Gastroesophageal sphincter (tissue), 4 donors: ENCODE measurements around the gene CELF2. TPM values are rescaled to one million over a fixed set of nuclear protein-coding genes. Genes with fewer than 3 reads are reported as not detected.

Experiments used
- ATAC-seq: fragments of 150-250 bp; one replicate; pipeline ENCODE4 v1.9.1; 2016; ENCODE audit warnings: mild to moderate bottlenecking, moderate library complexity
- H3K27ac ChIP-seq, 4 donors: fragments of 200-600 bp; sonication (generic) in 3 of 4; 1 replicate in 3 of 4; 2 replicates in 1 of 4; pipeline ENCODE4 v1.5.1; 2016 to 2019
- H3K27me3 ChIP-seq: fragments of 200-600 bp; sonication (generic); one replicate; pipeline ENCODE4 v1.5.1; 2019
- H3K36me3 ChIP-seq, 2 donors: fragments of 200-600 bp; sonication (generic); one replicate each; pipeline ENCODE4 v1.5.1; 2019; ENCODE audit warnings: control low read depth in 1 of 2
- H3K4me1 ChIP-seq, 3 donors: fragments of 200-600 bp; sonication (generic); 1 replicate in 2 of 3; 2 replicates in 1 of 3; pipeline ENCODE4 v1.5.1; 2016 to 2019; ENCODE audit warnings: control low read depth in 2 of 3
- H3K4me3 ChIP-seq, 2 donors: fragments of 200-600 bp; sonication (generic); one replicate each; pipeline ENCODE4 v1.5.1; 2019; ENCODE audit warnings: mild to moderate bottlenecking in 1 of 2, moderate library complexity in 1 of 2
- H3K9me3 ChIP-seq, 3 donors: fragments of 200-600 bp; sonication (generic); one replicate each; pipeline ENCODE4 v1.5.1; 2017 to 2019; ENCODE audit warnings: control low read depth in 2 of 3
- CTCF ChIP-seq, 4 experiments: fragments of 200-600 bp in 2 of 4; fragments of 450-650 bp in 2 of 4; sonication (generic) in 1 of 4; IDR thresholded peaks; one replicate each; pipeline ENCODE4 v1.5.1; 2017 to 2019; ENCODE audit warnings: antibody characterized with exemption in 4 of 4, mild to moderate bottlenecking in 2 of 4, moderate library complexity in 2 of 4
- EP300 ChIP-seq: sonication (generic); formaldehyde crosslinking; IDR thresholded peaks from one replicate; pipeline ENCODE4 v1.6.1; 2017; ENCODE audit warnings: antibody characterized with exemption, mild to moderate bottlenecking
- POLR2A ChIP-seq, 2 donors: fragments of 450-650 bp; IDR thresholded peaks; one replicate each; pipeline ENCODE4 v1.6.1; 2017; ENCODE audit warnings: antibody characterized with exemption in 2 of 2, mild to moderate bottlenecking in 2 of 2, moderate library complexity in 1 of 2
- POLR2AphosphoS5 ChIP-seq: sonication (generic); formaldehyde crosslinking; IDR thresholded peaks from one replicate; pipeline ENCODE4 v1.6.1; 2017; ENCODE audit warnings: antibody characterized with exemption
- WGBS, 2 donors: methylation state at CpG; one replicate each; pipeline ENCODE4 v1.1.5; 2018; ENCODE audit warnings: low coverage in 1 of 2; 5-methylcytosine and 5-hydroxymethylcytosine counted together
- total RNA-seq, 4 donors: library from RNA; depleted of rRNA; stranded (reverse); fragments of >200 nt; gene quantifications; one replicate each; pipeline ENCODE4 v1.1.0, GENCODE V29; 2016

Gene CELF2
- total RNA-seq, 4 donors from 2014 or later = 82.4 to 122 (median 110) TPM

- no peak overlapping the region for H3K4me3 ChIP-seq
- no peaks in the 10 kb centered on the region for H3K9me3 ChIP-seq
- no peak for ATAC-seq
- TF ChIP-seq POLR2AphosphoS5 = no peak
- TF ChIP-seq POLR2A (IDR thresholded peaks at IDR 0.05) = no peak
- no peak for TF ChIP-seq CTCF (IDR thresholded peaks at IDR 0.05)
- TF ChIP-seq EP300 = no peak
- H3K36me3 ChIP-seq = no peaks in the 10 kb centered on the region
- H3K27ac ChIP-seq = no peak overlapping the region
- WGBS, 2 donors = 84 to 90% methylated on average over 3 of the region's 3 CpGs
- peaks cover 0 to 14% (median 0%) of the 10 kb centered on the region in 3 donors for H3K4me1 ChIP-seq
- no peaks in the 10 kb centered on the region for H3K27me3 ChIP-seq
Measured at GRCh38 chr10:11002916-11003315, 14.8 kb upstream of the CELF2 start.

GRCh38 chr10:11003679-11004078, 14.0 kb upstream of the CELF2 start:
- Histone ChIP-seq H3K27ac (no peak overlapping the region), H3K4me1 (peaks cover 0 to 14% (median 0%) of the 10 kb centered on the region in 3 donors), H3K36me3 (no peaks in the 10 kb centered on the region), H3K27me3 (no peaks in the 10 kb centered on the region), H3K9me3 (no peaks in the 10 kb centered on the region), H3K4me3 (no peak overlapping the region)
- WGBS, 2 donors = 61 to 86% methylated on average over 3 to 4 of the region's 4 CpGs
- TF ChIP-seq CTCF (IDR thresholded peaks at IDR 0.05) (no peak), POLR2AphosphoS5 (no peak), EP300 (no peak), POLR2A (IDR thresholded peaks at IDR 0.05) (no peak)
- ATAC-seq = peak; percentile 39

GRCh38 chr10:11004144-11005077, 13.3 kb upstream of the CELF2 start:
- Histone ChIP-seq H3K4me1 (peaks cover 0 to 14% (median 0%) of the 10 kb centered on the region in 3 donors), H3K27ac (no peak overlapping the region), H3K9me3 (no peaks in the 10 kb centered on the region), H3K27me3 (no peaks in the 10 kb centered on the region), H3K36me3 (no peaks in the 10 kb centered on the region), H3K4me3 (no peak overlapping the region)
- WGBS, 2 donors = 64 to 81% methylated on average over 15 of the region's 15 CpGs
- ATAC-seq = peak; percentile 61
- TF ChIP-seq POLR2A (IDR thresholded peaks at IDR 0.05) (no peak), CTCF (IDR thresholded peaks at IDR 0.05) (no peak), POLR2AphosphoS5 (no peak), EP300 (no peak)

GRCh38 chr10:11005725-11006427, 11.8 kb upstream of the CELF2 start:
- no peak for ATAC-seq
- peak overlapping the region in 1 of 2 donors; percentile 27 for H3K4me3 ChIP-seq
- no peak for TF ChIP-seq CTCF (IDR thresholded peaks at IDR 0.05)
- H3K36me3 ChIP-seq = no peaks in the 10 kb centered on the region
- 73 to 90% methylated on average over 7 to 9 of the region's 9 CpGs for WGBS, 2 donors
- peaks cover 0 to 14% (median 0%) of the 10 kb centered on the region in 3 donors for H3K4me1 ChIP-seq
- peak overlapping the region in 1 of 4 donors; percentile 41 for H3K27ac ChIP-seq
- H3K9me3 ChIP-seq = no peaks in the 10 kb centered on the region
- no peaks in the 10 kb centered on the region for H3K27me3 ChIP-seq
